Parathyroid adenoma (tissue), 2 donors: ENCODE results near the gene ADAM12.

ENCODE experiments used
- H2AFZ ChIP-seq: fragments of 300-600 bp; sonication (generic); one replicate; pipeline ENCODE4 v1.7.0; 2017; ENCODE audit warnings: antibody characterized with exemption, mild to moderate bottlenecking
- H3K27ac ChIP-seq: fragments of 300-600 bp; sonication (generic); one replicate; pipeline ENCODE4 v1.7.0; 2017
- H3K27me3 ChIP-seq: fragments of 300-600 bp; sonication (generic); one replicate; pipeline ENCODE4 v1.7.0; 2017; ENCODE audit warnings: low read length; ENCODE audit not compliant: control insufficient read depth, insufficient read depth
- H3K36me3 ChIP-seq: fragments of 300-600 bp; sonication (generic); one replicate; pipeline ENCODE4 v1.7.0; 2017; ENCODE audit warnings: low read length; ENCODE audit not compliant: control insufficient read depth, insufficient read depth
- H3K4me1 ChIP-seq: fragments of 300-600 bp; sonication (generic); one replicate; pipeline ENCODE4 v1.7.0; 2017; ENCODE audit warnings: control low read depth
- H3K4me2 ChIP-seq: fragments of 300-600 bp; sonication (generic); one replicate; pipeline ENCODE4 v1.7.0; 2017; ENCODE audit warnings: low read length
- H3K4me3 ChIP-seq: fragments of 300-600 bp; sonication (generic); one replicate; pipeline ENCODE4 v1.7.0; 2017; ENCODE audit warnings: low read depth, low read length
- H3K79me2 ChIP-seq: fragments of 300-600 bp; sonication (generic); one replicate; pipeline ENCODE4 v1.7.0; 2017; ENCODE audit warnings: control low read depth
- H3K9ac ChIP-seq: fragments of 300-600 bp; sonication (generic); one replicate; pipeline ENCODE4 v1.7.0; 2017; ENCODE audit warnings: mild to moderate bottlenecking
- H3K9me3 ChIP-seq: fragments of 300-600 bp; sonication (generic); one replicate; pipeline ENCODE4 v1.7.0; 2017; ENCODE audit warnings: low read length; ENCODE audit not compliant: control insufficient read depth
- TF ChIP-seq, protein P1 (sequence below): fragments of 300-600 bp; sonication (generic); IDR thresholded peaks from one replicate; pipeline ENCODE4 v1.7.0; 2017; ENCODE audit warnings: antibody characterized with exemption, mild to moderate bottlenecking
- donor health status: primary hyperparathyroidism.

ADAM12 gene

DNA sequence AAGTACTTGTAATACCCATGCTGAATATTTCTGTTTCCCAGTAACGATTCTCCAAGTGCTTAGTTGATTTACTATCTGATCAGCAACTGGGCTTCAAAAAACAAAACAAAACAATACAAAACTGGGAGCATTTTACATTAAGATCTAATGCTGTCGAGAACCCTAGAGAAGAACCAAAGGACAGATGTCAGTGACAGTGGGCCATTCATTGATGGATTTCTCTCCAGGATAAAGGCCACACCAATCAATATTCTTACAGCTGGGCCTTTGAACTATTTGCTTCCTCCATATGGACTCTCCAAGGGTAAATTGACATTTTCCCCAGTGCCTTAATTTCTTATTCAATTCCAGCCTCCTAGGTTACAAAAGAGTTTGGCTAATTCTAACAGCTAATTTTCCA lies 217.5 kb downstream of the ADAM12 start:
- TF ChIP-seq, protein P1, sequence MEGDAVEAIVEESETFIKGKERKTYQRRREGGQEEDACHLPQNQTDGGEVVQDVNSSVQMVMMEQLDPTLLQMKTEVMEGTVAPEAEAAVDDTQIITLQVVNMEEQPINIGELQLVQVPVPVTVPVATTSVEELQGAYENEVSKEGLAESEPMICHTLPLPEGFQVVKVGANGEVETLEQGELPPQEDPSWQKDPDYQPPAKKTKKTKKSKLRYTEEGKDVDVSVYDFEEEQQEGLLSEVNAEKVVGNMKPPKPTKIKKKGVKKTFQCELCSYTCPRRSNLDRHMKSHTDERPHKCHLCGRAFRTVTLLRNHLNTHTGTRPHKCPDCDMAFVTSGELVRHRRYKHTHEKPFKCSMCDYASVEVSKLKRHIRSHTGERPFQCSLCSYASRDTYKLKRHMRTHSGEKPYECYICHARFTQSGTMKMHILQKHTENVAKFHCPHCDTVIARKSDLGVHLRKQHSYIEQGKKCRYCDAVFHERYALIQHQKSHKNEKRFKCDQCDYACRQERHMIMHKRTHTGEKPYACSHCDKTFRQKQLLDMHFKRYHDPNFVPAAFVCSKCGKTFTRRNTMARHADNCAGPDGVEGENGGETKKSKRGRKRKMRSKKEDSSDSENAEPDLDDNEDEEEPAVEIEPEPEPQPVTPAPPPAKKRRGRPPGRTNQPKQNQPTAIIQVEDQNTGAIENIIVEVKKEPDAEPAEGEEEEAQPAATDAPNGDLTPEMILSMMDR: no peak
- Histone ChIP-seq H3K27ac (no peak overlapping the region), H3K4me2 (no peak overlapping the region), H3K4me3 (no peak overlapping the region), H3K9me3 (no peaks in the 10 kb centered on the region), H3K9ac (no peak overlapping the region), H3K4me1 (no peaks in the 10 kb centered on the region), H3K36me3 (no peaks in the 10 kb centered on the region), H2AFZ (no peak overlapping the region), H3K79me2 (no peaks in the 10 kb centered on the region), H3K27me3 (no peaks in the 10 kb centered on the region)

DNA sequence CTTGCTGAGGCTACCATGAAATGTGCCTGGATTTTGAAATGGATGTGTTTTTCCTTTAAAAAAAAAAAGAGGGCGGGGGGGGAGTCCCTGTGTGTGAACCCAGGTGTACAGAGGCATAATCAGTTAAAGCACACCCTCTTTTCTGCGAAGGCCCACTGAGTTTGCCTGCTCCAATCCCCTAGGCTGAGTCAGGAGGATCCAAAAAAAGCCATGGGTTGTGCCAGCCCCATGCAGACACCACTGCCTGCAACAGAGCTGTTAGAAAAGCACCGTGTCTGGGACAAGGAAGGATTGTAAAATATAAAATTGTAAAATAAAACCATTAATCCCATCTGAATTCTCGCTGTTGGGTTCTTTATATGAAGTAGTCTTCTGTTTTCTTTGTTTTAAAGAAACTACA lies 217.9 kb downstream of the ADAM12 start:
- Histone ChIP-seq H3K36me3 (no peaks in the 10 kb centered on the region), H3K9me3 (no peaks in the 10 kb centered on the region), H3K9ac (no peak overlapping the region), H3K27ac (no peak overlapping the region), H3K4me2 (no peak overlapping the region), H3K4me3 (no peak overlapping the region), H3K79me2 (no peaks in the 10 kb centered on the region), H2AFZ (no peak overlapping the region), H3K27me3 (no peaks in the 10 kb centered on the region), H3K4me1 (no peaks in the 10 kb centered on the region)
- TF ChIP-seq, protein P1: no peak

DNA sequence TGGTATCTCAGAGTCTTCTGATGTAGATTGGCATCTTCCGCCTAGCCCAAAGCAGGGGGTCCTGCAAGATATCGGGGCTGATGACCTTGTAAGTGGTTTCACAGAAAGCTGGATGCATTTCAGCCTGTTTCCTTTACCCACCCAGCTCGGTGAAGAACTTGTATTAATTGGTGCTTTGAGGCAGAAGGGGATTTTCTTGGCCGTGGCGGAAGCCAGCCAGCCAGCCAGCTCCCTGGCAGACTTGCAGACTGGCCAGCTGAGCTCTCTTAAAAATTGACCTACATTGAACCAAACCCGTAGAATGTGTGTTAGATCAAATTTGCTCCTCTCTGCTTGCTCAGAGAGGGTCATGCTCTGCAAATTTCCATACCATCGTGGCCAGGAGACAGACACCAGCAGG lies 218.4 kb downstream of the ADAM12 start:
- TF ChIP-seq, protein P1: no peak
- Histone ChIP-seq H3K27me3 (no peaks in the 10 kb centered on the region), H3K79me2 (no peaks in the 10 kb centered on the region), H3K9me3 (no peaks in the 10 kb centered on the region), H3K36me3 (no peaks in the 10 kb centered on the region), H3K4me1 (no peaks in the 10 kb centered on the region), H2AFZ (no peak overlapping the region), H3K4me3 (no peak overlapping the region), H3K4me2 (no peak overlapping the region), H3K9ac (no peak overlapping the region), H3K27ac (no peak overlapping the region)

DNA sequence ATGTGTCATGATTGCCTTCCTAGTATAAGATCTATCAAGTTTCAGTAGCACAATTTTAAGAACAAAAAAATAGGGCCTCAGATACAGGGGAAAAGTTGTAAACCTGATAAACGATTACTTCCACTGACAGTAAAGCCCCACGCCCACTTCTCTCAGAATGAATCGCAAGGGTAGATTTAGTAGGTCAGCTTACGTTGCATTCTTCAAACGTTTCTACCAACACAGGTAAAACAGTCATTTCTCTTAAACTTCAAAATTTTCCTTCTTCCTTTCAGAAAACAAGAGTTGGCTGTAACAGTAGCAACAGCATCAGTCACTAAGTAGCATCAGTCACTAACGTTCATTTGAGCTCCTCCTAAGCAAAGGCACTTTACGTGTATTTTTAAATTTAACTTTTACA lies 221.5 kb downstream of the ADAM12 start:
- Histone ChIP-seq H3K4me2 (no peak overlapping the region), H3K27me3 (no peaks in the 10 kb centered on the region), H3K27ac (no peak overlapping the region), H3K79me2 (no peaks in the 10 kb centered on the region), H2AFZ (no peak overlapping the region), H3K4me1 (no peaks in the 10 kb centered on the region), H3K36me3 (no peaks in the 10 kb centered on the region), H3K9ac (no peak overlapping the region), H3K4me3 (no peak overlapping the region), H3K9me3 (no peaks in the 10 kb centered on the region)
- TF ChIP-seq, protein P1: no peak

DNA sequence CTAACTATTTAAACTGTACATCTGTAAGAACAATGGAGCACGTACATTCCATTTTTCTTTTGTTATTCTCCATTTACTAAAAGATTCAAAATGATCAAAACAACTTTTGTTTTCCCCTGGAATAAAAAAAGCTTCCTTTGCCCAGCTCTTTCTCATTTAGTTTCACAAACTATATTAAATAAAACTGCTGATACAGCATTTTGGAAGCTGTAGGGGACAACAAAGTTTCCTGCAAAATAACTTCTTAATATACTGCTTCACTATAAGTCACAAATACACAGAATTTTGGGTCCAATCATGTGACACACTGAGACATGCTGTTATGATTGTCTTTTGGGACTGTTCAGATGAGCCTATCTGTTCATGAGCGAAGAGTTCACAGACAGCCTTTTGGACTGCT lies 222.4 kb downstream of the ADAM12 start:
- Histone ChIP-seq H3K79me2 (no peaks in the 10 kb centered on the region), H3K27ac (no peak overlapping the region), H2AFZ (no peak overlapping the region), H3K9me3 (no peaks in the 10 kb centered on the region), H3K4me3 (no peak overlapping the region), H3K9ac (no peak overlapping the region), H3K4me2 (no peak overlapping the region), H3K27me3 (no peaks in the 10 kb centered on the region), H3K4me1 (no peaks in the 10 kb centered on the region), H3K36me3 (no peaks in the 10 kb centered on the region)
- TF ChIP-seq, protein P1: no peak
